SJCRH30 (cell line): Measurements from ENCODE around the gene PGM3. TPM values are rescaled to one million over a fixed set of nuclear protein-coding genes. Genes with fewer than 3 reads are reported as not detected.

Experiments
- total RNA-seq: library from RNA; depleted of rRNA; stranded (reverse); fragments of >200 nt; shearing (Covaris generic); gene quantifications from 2 replicates; pipeline ENCODE4 v1.2.3, GENCODE V29; 2014; rRNA removed

Gene PGM3
- total RNA-seq, 1 experiment from 2014 or later = 38.2 TPM

Other genes starting within 250 kb of the PGM3 start
- 9.1 and 10.3 TPM in 2 replicates for gene UBE3D, start 127.4 kb downstream of the PGM3 start, total RNA-seq
- 11.0 and 12.1 TPM in 2 replicates for gene DOP1A, start 125.6 kb downstream of the PGM3 start, total RNA-seq
- 3.1 and 3.6 TPM in 2 replicates for gene RWDD2A, start 92 bp upstream of the PGM3 start, total RNA-seq
- gene ME1, start 237.8 kb upstream of the PGM3 start, total RNA-seq = not detected in 2 replicates